ENCODE data around the gene PRKAB1.

DNA sequence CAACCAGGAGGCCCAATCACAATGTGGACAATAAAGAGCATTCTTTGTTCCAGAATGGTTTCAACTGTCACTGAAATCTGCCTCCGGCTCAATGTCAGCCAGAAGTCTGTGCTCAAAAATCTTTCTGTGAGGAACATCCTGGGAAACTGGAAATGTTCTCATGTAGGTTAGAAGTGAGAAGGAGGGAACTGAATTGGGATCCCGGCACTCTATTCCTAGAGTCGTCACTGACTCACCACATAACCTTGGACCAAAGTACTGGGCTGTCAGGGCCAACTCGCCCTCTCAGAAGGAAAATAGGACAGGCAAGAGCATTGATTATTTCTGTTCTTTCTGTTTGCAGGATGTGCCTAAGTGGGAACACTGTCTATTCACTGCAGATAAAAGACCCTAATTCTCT lies 57.6 kb downstream of the PRKAB1 start:
- TF ChIP-seq, protein P1, sequence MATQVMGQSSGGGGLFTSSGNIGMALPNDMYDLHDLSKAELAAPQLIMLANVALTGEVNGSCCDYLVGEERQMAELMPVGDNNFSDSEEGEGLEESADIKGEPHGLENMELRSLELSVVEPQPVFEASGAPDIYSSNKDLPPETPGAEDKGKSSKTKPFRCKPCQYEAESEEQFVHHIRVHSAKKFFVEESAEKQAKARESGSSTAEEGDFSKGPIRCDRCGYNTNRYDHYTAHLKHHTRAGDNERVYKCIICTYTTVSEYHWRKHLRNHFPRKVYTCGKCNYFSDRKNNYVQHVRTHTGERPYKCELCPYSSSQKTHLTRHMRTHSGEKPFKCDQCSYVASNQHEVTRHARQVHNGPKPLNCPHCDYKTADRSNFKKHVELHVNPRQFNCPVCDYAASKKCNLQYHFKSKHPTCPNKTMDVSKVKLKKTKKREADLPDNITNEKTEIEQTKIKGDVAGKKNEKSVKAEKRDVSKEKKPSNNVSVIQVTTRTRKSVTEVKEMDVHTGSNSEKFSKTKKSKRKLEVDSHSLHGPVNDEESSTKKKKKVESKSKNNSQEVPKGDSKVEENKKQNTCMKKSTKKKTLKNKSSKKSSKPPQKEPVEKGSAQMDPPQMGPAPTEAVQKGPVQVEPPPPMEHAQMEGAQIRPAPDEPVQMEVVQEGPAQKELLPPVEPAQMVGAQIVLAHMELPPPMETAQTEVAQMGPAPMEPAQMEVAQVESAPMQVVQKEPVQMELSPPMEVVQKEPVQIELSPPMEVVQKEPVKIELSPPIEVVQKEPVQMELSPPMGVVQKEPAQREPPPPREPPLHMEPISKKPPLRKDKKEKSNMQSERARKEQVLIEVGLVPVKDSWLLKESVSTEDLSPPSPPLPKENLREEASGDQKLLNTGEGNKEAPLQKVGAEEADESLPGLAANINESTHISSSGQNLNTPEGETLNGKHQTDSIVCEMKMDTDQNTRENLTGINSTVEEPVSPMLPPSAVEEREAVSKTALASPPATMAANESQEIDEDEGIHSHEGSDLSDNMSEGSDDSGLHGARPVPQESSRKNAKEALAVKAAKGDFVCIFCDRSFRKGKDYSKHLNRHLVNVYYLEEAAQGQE (IDR thresholded peaks at IDR 0.05; ENCODE audit: unreplicated experiment), result no peak
- TF ChIP-seq, protein P2, sequence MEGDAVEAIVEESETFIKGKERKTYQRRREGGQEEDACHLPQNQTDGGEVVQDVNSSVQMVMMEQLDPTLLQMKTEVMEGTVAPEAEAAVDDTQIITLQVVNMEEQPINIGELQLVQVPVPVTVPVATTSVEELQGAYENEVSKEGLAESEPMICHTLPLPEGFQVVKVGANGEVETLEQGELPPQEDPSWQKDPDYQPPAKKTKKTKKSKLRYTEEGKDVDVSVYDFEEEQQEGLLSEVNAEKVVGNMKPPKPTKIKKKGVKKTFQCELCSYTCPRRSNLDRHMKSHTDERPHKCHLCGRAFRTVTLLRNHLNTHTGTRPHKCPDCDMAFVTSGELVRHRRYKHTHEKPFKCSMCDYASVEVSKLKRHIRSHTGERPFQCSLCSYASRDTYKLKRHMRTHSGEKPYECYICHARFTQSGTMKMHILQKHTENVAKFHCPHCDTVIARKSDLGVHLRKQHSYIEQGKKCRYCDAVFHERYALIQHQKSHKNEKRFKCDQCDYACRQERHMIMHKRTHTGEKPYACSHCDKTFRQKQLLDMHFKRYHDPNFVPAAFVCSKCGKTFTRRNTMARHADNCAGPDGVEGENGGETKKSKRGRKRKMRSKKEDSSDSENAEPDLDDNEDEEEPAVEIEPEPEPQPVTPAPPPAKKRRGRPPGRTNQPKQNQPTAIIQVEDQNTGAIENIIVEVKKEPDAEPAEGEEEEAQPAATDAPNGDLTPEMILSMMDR (conservative IDR thresholded peaks at IDR 0.05; ENCODE audit: low read depth in 2 of 2), result no peak
- TF ChIP-seq, protein P3, sequence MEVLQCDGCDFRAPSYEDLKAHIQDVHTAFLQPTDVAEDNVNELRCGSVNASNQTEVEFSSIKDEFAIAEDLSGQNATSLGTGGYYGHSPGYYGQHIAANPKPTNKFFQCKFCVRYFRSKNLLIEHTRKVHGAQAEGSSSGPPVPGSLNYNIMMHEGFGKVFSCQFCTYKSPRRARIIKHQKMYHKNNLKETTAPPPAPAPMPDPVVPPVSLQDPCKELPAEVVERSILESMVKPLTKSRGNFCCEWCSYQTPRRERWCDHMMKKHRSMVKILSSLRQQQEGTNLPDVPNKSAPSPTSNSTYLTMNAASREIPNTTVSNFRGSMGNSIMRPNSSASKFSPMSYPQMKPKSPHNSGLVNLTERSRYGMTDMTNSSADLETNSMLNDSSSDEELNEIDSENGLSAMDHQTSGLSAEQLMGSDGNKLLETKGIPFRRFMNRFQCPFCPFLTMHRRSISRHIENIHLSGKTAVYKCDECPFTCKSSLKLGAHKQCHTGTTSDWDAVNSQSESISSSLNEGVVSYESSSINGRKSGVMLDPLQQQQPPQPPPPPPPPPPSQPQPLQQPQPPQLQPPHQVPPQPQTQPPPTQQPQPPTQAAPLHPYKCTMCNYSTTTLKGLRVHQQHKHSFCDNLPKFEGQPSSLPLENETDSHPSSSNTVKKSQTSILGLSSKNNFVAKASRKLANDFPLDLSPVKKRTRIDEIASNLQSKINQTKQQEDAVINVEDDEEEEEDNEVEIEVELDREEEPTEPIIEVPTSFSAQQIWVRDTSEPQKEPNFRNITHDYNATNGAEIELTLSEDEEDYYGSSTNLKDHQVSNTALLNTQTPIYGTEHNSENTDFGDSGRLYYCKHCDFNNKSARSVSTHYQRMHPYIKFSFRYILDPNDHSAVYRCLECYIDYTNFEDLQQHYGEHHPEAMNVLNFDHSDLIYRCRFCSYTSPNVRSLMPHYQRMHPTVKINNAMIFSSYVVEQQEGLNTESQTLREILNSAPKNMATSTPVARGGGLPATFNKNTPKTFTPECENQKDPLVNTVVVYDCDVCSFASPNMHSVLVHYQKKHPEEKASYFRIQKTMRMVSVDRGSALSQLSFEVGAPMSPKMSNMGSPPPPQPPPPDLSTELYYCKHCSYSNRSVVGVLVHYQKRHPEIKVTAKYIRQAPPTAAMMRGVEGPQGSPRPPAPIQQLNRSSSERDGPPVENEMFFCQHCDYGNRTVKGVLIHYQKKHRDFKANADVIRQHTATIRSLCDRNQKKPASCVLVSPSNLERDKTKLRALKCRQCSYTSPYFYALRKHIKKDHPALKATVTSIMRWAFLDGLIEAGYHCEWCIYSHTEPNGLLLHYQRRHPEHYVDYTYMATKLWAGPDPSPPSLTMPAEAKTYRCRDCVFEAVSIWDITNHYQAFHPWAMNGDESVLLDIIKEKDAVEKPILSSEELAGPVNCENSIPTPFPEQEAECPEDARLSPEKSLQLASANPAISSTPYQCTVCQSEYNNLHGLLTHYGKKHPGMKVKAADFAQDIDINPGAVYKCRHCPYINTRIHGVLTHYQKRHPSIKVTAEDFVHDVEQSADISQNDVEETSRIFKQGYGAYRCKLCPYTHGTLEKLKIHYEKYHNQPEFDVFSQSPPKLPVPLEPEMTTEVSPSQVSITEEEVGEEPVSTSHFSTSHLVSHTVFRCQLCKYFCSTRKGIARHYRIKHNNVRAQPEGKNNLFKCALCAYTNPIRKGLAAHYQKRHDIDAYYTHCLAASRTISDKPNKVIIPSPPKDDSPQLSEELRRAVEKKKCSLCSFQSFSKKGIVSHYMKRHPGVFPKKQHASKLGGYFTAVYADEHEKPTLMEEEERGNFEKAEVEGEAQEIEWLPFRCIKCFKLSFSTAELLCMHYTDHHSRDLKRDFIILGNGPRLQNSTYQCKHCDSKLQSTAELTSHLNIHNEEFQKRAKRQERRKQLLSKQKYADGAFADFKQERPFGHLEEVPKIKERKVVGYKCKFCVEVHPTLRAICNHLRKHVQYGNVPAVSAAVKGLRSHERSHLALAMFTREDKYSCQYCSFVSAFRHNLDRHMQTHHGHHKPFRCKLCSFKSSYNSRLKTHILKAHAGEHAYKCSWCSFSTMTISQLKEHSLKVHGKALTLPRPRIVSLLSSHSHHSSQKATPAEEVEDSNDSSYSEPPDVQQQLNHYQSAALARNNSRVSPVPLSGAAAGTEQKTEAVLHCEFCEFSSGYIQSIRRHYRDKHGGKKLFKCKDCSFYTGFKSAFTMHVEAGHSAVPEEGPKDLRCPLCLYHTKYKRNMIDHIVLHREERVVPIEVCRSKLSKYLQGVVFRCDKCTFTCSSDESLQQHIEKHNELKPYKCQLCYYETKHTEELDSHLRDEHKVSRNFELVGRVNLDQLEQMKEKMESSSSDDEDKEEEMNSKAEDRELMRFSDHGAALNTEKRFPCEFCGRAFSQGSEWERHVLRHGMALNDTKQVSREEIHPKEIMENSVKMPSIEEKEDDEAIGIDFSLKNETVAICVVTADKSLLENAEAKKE (CRISPR knock-in tag; IDR thresholded peaks at IDR 0.05), result no peak
- TF ChIP-seq ZNF331 (CRISPR knock-in tag; IDR thresholded peaks at IDR 0.05; ENCODE audit: low read depth), result no peak
- no peak for TF ChIP-seq ZNF114 (CRISPR knock-in tag; IDR thresholded peaks at IDR 0.05)
- TF ChIP-seq EZH2 (IDR thresholded peaks at IDR 0.05; ENCODE audit: low read depth, unreplicated experiment), result no peak
- TF ChIP-seq POLR2AphosphoS5 (IDR thresholded peaks at IDR 0.05; ENCODE audit: low read depth), result no peak
- TF ChIP-seq EZH2phosphoT487 (IDR thresholded peaks at IDR 0.05; ENCODE audit: unreplicated experiment), result no peak
- TF ChIP-seq, protein P4, sequence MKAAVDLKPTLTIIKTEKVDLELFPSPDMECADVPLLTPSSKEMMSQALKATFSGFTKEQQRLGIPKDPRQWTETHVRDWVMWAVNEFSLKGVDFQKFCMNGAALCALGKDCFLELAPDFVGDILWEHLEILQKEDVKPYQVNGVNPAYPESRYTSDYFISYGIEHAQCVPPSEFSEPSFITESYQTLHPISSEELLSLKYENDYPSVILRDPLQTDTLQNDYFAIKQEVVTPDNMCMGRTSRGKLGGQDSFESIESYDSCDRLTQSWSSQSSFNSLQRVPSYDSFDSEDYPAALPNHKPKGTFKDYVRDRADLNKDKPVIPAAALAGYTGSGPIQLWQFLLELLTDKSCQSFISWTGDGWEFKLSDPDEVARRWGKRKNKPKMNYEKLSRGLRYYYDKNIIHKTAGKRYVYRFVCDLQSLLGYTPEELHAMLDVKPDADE (IDR thresholded peaks at IDR 0.05), result no peak

All from GM23338 (cell line).